Urinary bladder (tissue), 4 donors: ENCODE results near the gene SNRPA. TPM values are rescaled to one million over a fixed set of nuclear protein-coding genes. Genes with fewer than 3 reads are reported as not detected.

ENCODE experiments used
- DNase-seq: peaks from one replicate; pipeline ENCODE4 v3.0.0-alpha.2; 2015; ENCODE audit errors: extremely low spot score
- H3K27ac ChIP-seq: one replicate; pipeline ENCODE4 v1.5.1; 2013; ENCODE audit warnings: low read depth, mild to moderate bottlenecking, moderate library complexity
- H3K36me3 ChIP-seq: one replicate; pipeline ENCODE4 v1.6.1; 2013; ENCODE audit warnings: mild to moderate bottlenecking, moderate library complexity; ENCODE audit not compliant: insufficient read depth
- H3K4me1 ChIP-seq: one replicate; pipeline ENCODE4 v1.6.1; 2013; ENCODE audit warnings: mild to moderate bottlenecking, moderate library complexity; ENCODE audit not compliant: insufficient read depth
- H3K4me3 ChIP-seq: one replicate; pipeline ENCODE4 v1.5.1; 2013; ENCODE audit warnings: low read depth, low read length
- WGBS: extraction: QIAGEN DNeasy Blood & Tissue Kit; methylation state at CpG from one replicate; pipeline ENCODE4 v1.1.7; 2013; 5-methylcytosine and 5-hydroxymethylcytosine counted together
- polyA plus RNA-seq: library from polyadenylated mRNA; stranded (reverse); fragments of 200-250 nt; gene quantifications from one replicate; pipeline ENCODE4 v1.2.3, GENCODE V29; 2013
- total RNA-seq: library from RNA; depleted of rRNA; stranded (reverse); fragments of >200 nt; gene quantifications from one replicate; pipeline ENCODE4 v1.2.3, GENCODE V29; 2014
- donor health status: healthy with polysubstance abuse.
- donor health status: healthy.

Gene SNRPA
- total and polyA plus RNA-seq, 2 donors = 22.6 to 67.2 TPM

GRCh38 chr19:40744554-40745401 lies 6.2 kb upstream of the SNRPA start:
- no peak for DNase-seq
- 65% methylated on average over 17 of the region's 17 CpGs for WGBS
- H3K4me3 ChIP-seq = no peak overlapping the region
- no peaks in the 10 kb centered on the region for H3K4me1 ChIP-seq
- no peaks in the 10 kb centered on the region for H3K36me3 ChIP-seq
- H3K27ac ChIP-seq = no peak overlapping the region

- no peak for DNase-seq
- Histone ChIP-seq H3K4me1 (no peaks in the 10 kb centered on the region), H3K36me3 (no peaks in the 10 kb centered on the region), H3K4me3 (no peak overlapping the region), H3K27ac (no peak overlapping the region)
- 75% methylated on average over 7 of the region's 7 CpGs for WGBS
These were observed 5.6 kb upstream of the SNRPA start for GRCh38 chr19:40745402-40745780.

GRCh38 chr19:40747536-40747935 lies 3.5 kb upstream of the SNRPA start:
- DNase-seq = no peak
- Histone ChIP-seq H3K27ac (no peak overlapping the region), H3K36me3 (no peaks in the 10 kb centered on the region), H3K4me1 (no peaks in the 10 kb centered on the region), H3K4me3 (no peak overlapping the region)
- 98% methylated on average over 7 of the region's 7 CpGs for WGBS

- Histone ChIP-seq H3K4me1 (peaks cover 1% of the 10 kb centered on the region), H3K36me3 (no peaks in the 10 kb centered on the region)
These were observed 737 bp upstream of the SNRPA start, which contains the start of gene ACTMAP for GRCh38 chr19:40750058-40750873. Gene ACTMAP (minus strand): TSS chr19:40750477. CDS start chr19:40749803, 674 bp downstream.

GRCh38 chr19:40752257-40752781 lies 1.3 kb downstream of the SNRPA start:
- peak overlapping the region; percentile 10 for H3K4me3 ChIP-seq
- peaks cover 1% of the 10 kb centered on the region for H3K4me1 ChIP-seq
- no peak for DNase-seq
- no peak overlapping the region for H3K27ac ChIP-seq
- 84% methylated on average over 12 of the region's 12 CpGs for WGBS
- H3K36me3 ChIP-seq = peaks cover 3% of the 10 kb centered on the region

More at GRCh38 chr19:40750058-40750873, 737 bp upstream of the SNRPA start, which contains the start of gene ACTMAP:
- DNase-seq = peak; percentile 100
- WGBS = under 1% methylated on average over 43 of the region's 43 CpGs
- peak within 1 kb of the TSS; percentile 84 for H3K27ac ChIP-seq
- H3K4me3 ChIP-seq = peak within 1 kb of the TSS; percentile 66

- peaks cover 10% of the 10 kb centered on the region for H3K36me3 ChIP-seq
- no peak for DNase-seq
- 80% methylated on average over 9 of the region's 9 CpGs for WGBS
- peaks cover 1% of the 10 kb centered on the region for H3K4me1 ChIP-seq
- H3K4me3 ChIP-seq = no peak overlapping the region
- no peak overlapping the region for H3K27ac ChIP-seq
These were observed 3.7 kb downstream of the SNRPA start for GRCh38 chr19:40754611-40755247.

- no peak overlapping the region for H3K4me3 ChIP-seq
- WGBS = 95% methylated on average over 3 of the region's 3 CpGs
- no peak overlapping the region for H3K27ac ChIP-seq
- peaks cover 1% of the 10 kb centered on the region for H3K4me1 ChIP-seq
- DNase-seq = no peak
- peaks cover 10% of the 10 kb centered on the region for H3K36me3 ChIP-seq
These were observed 4.2 kb downstream of the SNRPA start for GRCh38 chr19:40755248-40755624.

- Histone ChIP-seq H3K4me1 (peaks cover 1% of the 10 kb centered on the region), H3K36me3 (peaks cover 10% of the 10 kb centered on the region), H3K27ac (no peak overlapping the region), H3K4me3 (no peak overlapping the region)
- DNase-seq = no peak
- 98% methylated on average over 8 of the region's 8 CpGs for WGBS
These were observed 4.8 kb downstream of the SNRPA start for GRCh38 chr19:40755791-40756190.

- H3K4me1 ChIP-seq = peaks cover 1% of the 10 kb centered on the region
- peaks cover 10% of the 10 kb centered on the region for H3K36me3 ChIP-seq
- H3K4me3 ChIP-seq = no peak overlapping the region
- 85% methylated on average over 11 of the region's 11 CpGs for WGBS
- no peak for DNase-seq
- H3K27ac ChIP-seq = no peak overlapping the region
These were observed 5.6 kb downstream of the SNRPA start for GRCh38 chr19:40756502-40757110.

GRCh38 chr19:40758491-40758890 lies 7.5 kb downstream of the SNRPA start:
- H3K4me3 ChIP-seq = no peak overlapping the region
- WGBS = 98% methylated on average over 3 of the region's 3 CpGs

GRCh38 chr19:40759352-40759751 lies 8.3 kb downstream of the SNRPA start:
- no peak for DNase-seq
- Histone ChIP-seq H3K4me3 (no peak overlapping the region), H3K36me3 (peaks cover 12% of the 10 kb centered on the region), H3K27ac (no peak overlapping the region), H3K4me1 (peaks cover under 1% of the 10 kb centered on the region)
- 91% methylated on average over 13 of the region's 13 CpGs for WGBS

More at GRCh38 chr19:40758491-40758890, 7.5 kb downstream of the SNRPA start:
- H3K36me3 ChIP-seq = peaks cover 12% of the 10 kb centered on the region
- peaks cover 1% of the 10 kb centered on the region for H3K4me1 ChIP-seq
- no peak for DNase-seq
- H3K27ac ChIP-seq = no peak overlapping the region

GRCh38 chr19:40762754-40763470 lies 11.9 kb downstream of the SNRPA start:
- Histone ChIP-seq H3K27ac (no peak overlapping the region), H3K36me3 (peaks cover 6% of the 10 kb centered on the region), H3K4me1 (no peaks in the 10 kb centered on the region), H3K4me3 (no peak overlapping the region)
- DNase-seq = no peak
- WGBS = 92% methylated on average over 17 of the region's 17 CpGs
